ENCODE results near the gene SCAND1.
"Not testable (repeated sequence)": the region's sequence is repeated elsewhere in the genome, so short reads cannot be mapped to it uniquely, and the experiment has no call there.

Gene SCAND1

GRCh38 chr20:35974256-35974655 lies 20.0 kb upstream of the SCAND1 start:
- no peak for TF ChIP-seq CTCF (IDR thresholded peaks at IDR 0.05)
- no peak for DNase-seq (ENCODE audit: low spot score)
- Histone ChIP-seq H3K4me3 (no peak overlapping the region), H3K27ac (no peak overlapping the region)

GRCh38 chr20:35972462-35972861 lies 18.2 kb upstream of the SCAND1 start:
- DNase-seq (ENCODE audit: low spot score), result no peak
- H3K4me3 ChIP-seq, result no peak overlapping the region
- H3K27ac ChIP-seq, result no peak overlapping the region
- no peak for TF ChIP-seq CTCF (IDR thresholded peaks at IDR 0.05)

GRCh38 chr20:35971981-35972380 lies 17.7 kb upstream of the SCAND1 start:
- no peak overlapping the region for H3K4me3 ChIP-seq
- no peak for TF ChIP-seq CTCF (IDR thresholded peaks at IDR 0.05)
- DNase-seq (ENCODE audit: low spot score), result no peak
- no peak overlapping the region for H3K27ac ChIP-seq

- Histone ChIP-seq H3K4me3 (no peak overlapping the region), H3K27ac (no peak overlapping the region)
- DNase-seq (ENCODE audit: low spot score), result no peak
- no peak for TF ChIP-seq CTCF (IDR thresholded peaks at IDR 0.05)
Observed at GRCh38 chr20:35968930-35969329, 14.6 kb upstream of the SCAND1 start.

- DNase-seq (ENCODE audit: low spot score), result no peak
- H3K4me3 ChIP-seq, result no peak within 1 kb of the TSS
- TF ChIP-seq CTCF (IDR thresholded peaks at IDR 0.05), result no peak
- H3K27ac ChIP-seq, result no peak within 1 kb of the TSS
Observed at GRCh38 chr20:35967979-35968640, 13.8 kb upstream of the SCAND1 start, which contains the start of gene CNBD2. Gene CNBD2 (plus strand): TSS chr20:35968590. CDS start chr20:35968763, 173 bp downstream.

GRCh38 chr20:35963878-35964277 lies 9.6 kb upstream of the SCAND1 start:
- DNase-seq (ENCODE audit: low spot score), result no peak
- TF ChIP-seq CTCF (IDR thresholded peaks at IDR 0.05), result no peak
- Histone ChIP-seq H3K4me3 (no peak overlapping the region), H3K27ac (no peak overlapping the region)

- H3K27ac ChIP-seq; DNase-seq (ENCODE audit: low spot score); H3K4me3 ChIP-seq: not testable (repeated sequence)
Observed at GRCh38 chr20:35959291-35959690, 5.0 kb upstream of the SCAND1 start.
